Putamen (tissue), 1 donor: ENCODE data around the gene SLC35G1.

Source experiments
- DNase-seq: peaks from one replicate; pipeline ENCODE4 v3.0.0-alpha.2; 2016; ENCODE audit warnings: low spot score

The SLC35G1 gene

GRCh38 chr10:93893646-93894515 is at the start of gene SLC35G1:
Gene SLC35G1, plus strand, starts transcription at chr10:93893978. Its CDS starts 56 bp downstream, at chr10:93894034.
- peak; percentile 65 for DNase-seq

DNA sequence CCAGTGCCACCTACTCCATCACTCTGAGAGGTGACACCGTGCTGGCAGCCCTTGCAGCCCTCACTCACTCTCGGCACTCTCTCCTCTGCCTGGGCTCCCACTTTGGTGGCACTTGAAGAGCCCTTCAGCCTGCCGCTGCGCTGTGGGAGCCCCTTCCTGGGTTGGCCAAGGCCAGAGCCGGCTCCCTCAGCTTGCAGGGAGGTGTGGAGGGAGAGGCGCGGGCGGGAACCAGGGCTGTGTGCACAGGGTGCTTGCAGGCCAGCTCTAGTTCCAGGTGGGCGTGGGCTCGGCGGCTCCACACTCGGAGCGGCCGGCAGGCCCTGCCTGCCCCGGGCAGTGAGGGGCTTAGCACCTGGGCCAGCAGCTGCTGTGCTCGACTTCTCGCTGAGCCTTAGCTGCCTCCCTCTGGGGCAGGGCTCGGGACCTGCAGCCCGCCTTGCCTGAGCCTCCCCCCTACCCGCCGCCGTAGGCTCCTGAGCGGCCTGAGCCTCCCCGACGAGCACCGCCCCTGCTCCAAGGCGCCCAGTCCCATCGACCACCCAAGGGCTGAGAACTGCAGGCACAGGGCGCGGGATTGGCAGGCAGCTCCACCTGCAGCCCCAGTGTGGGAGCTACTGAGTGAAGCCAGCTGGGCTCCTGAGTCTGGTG is 48.7 kb upstream of the SLC35G1 start:
- no peak for DNase-seq

- DNase-seq = no peak
These were observed 44.2 kb upstream of the SLC35G1 start for GRCh38 chr10:93849593-93849992.

GRCh38 chr10:93850031-93851015 is 43.5 kb upstream of the SLC35G1 start:
- no peak for DNase-seq

DNA sequence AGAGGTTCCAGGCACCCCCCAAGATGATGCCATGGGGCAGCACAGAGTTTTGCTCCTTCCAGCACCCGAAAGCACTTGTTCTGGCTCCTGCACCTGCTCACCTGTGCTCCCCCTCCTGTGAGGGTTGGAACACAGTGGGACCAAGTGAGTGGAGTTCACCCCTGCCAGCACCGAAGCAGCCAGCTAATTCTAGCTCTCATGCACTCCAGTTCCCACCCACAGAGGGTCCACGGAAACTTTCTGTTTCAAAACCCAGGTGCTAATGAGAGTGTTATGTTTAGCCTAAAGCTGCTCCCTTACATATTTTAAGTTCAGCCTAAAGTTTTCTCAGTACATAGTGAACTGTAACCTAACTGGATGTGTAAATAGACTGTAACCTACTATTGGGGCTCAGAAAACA is 42.6 kb upstream of the SLC35G1 start:
- no peak for DNase-seq

GRCh38 chr10:93852476-93853095 is 41.2 kb upstream of the SLC35G1 start:
- no peak for DNase-seq

DNA sequence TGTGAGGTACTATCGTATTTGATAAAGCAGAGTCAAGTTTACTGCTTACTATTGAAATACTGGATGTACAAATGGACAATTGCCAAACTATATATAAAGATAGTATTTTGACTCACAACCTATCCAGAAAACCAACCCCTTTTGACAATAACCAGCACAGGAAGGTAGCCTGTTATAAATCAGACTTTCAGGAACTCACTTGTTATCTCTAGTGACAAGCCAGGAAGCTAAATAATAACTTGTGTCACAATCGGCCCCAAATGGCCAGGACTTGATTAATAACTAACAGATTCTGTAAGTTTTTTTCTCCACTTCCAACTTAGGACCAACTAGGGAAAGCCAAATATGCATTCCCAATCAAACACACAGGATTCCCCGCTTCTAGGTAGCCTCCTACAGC is 38.8 kb upstream of the SLC35G1 start:
- no peak for DNase-seq

DNA sequence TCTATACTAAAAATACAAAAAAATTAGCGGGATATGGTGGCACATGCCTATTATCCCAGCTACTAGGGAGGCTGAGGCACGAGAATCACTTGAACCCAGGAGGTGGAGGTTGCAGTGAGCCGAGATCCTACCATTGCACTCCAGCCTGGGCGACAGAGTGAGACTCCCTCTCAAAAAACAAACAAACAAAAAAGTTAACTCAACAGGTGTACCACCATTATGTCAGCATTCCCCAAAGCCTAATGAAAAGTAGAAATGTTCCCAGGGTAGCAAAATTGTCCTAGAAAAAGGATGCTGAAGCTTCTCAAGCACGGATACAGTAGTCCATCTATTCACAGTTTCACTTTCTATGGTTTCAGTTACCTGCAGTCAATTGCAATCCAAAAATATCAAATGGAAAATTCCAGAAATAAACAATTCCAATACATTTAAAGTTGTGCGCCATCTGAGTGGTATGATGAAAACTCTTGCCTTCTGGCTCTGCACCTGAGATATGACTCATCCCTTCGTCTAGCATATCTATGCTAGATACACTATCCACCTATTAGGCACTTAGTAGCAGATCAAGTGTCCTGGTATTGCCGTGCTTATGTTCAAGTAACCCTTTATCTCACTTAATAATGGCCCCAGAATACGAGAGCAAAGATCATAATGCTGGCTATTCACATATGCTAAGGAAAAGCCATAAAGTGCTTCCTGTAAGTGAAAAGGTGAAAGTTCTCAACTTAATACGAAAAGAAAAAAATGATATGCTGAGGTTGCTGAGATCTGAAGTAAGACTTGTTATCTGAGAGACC is 37.2 kb upstream of the SLC35G1 start:
- no peak for DNase-seq

DNA sequence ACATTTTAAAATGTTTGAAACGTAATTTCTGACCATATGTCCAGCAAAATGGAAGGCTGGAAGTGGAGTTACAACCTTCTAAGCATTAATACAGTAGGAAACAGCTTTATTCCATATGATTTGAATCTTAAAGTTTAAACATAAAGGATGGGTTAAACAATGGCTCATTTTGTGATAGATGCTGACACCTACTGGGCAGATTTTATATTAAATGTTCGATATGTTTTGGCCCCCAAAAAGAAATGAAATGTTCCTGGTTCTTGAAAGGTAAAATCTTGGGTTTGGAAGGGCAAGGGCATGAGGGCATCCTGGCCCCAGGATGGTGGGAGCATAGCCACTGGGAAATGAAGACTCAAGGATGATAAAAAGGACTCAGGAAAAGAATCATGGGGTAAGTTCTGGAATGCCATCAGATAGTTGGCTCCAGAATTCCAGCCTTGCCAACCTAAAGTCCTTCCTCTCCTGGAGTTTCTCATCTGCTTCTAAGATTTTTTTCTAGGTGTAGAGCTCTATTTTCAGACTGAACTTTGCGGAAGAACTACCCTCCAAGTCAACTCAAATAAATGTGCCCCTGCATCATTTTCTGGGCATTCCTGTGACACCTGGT is 34.6 kb upstream of the SLC35G1 start:
- no peak for DNase-seq

DNA sequence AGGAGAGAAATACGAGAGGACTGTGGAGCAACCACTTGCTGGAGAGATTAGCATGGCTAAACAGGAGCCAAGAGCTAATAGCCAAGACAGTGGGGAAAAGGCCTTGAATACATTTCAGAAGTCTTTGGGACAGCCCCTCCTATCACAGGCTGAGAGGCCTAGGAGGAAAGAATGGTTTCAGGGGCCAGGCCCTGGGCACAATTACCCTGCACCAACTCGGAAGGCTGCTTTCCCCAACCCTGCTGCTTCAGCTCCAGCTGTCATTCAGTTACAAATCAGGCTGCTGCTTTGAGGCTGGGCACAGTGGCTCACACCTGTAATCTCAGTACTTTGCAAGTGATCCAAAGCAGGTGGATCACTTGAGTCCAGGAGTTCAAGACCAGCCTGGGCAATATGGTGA is 32.0 kb upstream of the SLC35G1 start:
- DNase-seq = no peak

DNA sequence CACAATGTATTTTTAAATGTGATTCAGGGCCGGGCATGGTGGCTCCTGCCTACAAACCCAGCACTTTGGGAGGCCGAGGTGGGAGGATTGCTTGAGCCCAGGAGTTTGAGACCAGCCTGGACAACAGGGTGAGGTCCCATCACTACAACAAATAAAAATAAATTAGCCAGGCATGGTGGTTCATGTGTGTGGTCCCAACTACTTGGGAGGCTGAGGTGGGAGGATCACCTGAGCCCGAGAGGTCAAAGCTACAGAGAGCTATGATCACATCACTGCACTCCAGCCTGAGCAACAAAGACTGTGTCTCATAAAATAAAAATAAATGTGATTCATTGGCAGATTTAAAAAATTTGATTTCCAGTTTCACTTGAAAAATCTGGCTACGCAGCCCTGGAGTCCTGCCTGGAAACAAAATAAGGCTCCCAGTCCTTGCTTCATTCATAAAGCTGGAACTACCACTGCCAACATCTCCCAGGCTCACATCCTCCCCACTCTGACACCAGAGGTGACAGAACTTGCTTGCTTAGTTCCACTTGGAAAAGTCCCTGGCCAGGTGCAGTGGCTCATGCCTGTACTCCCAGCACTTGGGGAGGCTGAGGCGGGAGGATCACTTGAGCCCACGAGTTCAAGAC is 27.9 kb upstream of the SLC35G1 start:
- no peak for DNase-seq

GRCh38 chr10:93867525-93867924 is 26.3 kb upstream of the SLC35G1 start:
- no peak for DNase-seq

DNA sequence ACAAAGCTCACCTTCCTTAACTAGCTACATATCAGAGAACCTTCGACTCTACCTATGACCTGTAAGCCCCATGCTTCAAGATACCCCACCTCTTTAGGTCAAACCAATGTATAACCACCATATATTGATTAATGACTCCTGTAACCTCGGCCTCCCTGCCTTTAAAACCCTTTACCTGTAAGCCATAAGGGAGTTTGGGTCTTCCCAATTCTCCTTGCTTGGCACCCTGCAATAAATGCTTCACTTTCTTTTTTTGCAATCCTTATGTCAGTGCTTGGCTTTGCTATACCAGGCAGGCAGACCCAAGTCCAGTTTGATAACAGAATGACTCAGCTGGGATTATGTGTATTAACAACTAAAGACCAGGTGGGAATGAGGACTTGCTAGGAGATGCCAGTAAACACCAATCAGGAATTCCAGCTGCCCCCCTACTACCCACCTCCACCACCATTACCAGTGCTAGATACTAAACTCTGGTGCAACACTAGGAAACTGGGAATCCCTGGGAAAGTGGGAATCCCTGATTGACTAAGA is 22.0 kb upstream of the SLC35G1 start:
- DNase-seq = no peak

DNA sequence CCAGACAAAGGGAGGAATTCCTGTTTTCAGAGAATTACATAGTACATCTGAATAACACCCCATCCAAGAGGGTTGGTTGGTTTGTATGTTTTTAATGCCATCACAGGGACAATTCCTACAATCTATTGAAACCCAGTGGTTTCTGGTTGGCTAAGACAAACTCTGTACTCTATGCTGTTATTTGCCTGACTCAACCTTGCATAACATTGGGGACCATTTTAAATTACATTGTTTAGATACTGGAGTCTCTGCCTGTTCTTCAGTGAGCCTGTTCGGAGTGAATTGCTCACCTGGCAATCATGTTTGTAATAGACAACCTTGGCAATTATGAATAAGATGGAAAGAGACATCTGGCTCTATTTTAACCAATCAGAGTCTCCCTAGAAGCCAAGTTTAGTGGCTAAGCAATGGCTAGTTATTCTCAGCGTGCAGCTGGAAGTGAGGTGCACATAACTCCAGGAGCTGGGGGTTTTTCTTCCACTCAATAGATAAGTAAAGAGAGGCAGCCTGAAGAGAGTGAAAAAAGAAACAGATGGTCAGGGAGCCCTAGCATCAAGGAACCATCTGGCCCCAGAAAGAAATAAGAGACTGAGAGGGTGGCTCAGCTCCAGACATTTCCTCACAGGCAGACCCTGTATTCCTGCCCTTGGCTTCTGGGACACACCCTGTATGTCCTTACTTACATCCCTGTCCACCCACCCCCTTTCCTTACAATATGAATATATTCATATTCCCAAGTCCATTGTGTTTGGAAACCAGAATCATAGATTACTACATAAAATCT is 21.2 kb upstream of the SLC35G1 start:
- no peak for DNase-seq

DNA sequence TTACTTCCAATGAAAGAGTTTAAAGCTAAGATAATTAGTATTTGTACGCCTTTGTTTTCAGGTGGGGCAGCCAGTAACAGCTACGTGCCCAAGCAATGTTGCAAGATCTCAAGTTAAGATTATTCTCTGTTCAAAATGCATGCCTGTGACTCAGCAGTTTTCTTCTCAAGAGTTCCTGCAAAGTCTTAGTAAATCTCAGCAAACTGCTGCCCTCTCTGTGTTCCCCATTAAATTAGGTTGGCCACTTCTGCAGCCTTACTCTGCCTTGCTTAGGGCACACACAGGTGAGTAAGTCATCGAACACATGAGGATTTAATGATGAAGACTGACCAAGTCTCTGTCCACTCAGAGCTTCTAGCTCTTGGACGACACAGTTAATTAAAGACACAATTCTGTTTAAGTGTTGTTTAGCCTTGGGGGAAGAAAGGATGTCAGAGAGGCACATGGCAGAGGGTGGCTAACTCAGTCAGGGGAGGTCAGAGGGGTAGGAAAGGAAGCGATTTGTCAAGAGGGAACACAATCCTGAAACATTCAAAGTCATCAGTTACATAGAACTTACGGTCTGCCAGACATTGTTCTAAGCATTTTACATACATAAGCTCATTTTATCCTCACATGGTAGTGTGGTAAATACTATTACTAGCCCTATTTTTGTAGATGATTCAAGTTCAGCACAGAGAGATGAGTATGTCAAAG is 20.2 kb upstream of the SLC35G1 start:
- no peak for DNase-seq

- DNase-seq = no peak
These were observed 19.3 kb upstream of the SLC35G1 start for GRCh38 chr10:93874309-93875031.

GRCh38 chr10:93875032-93875358 is 18.8 kb upstream of the SLC35G1 start:
- DNase-seq = no peak

- no peak for DNase-seq
These were observed 17.4 kb upstream of the SLC35G1 start for GRCh38 chr10:93876381-93876780.
